Fibroblast of lung (primary cell): ENCODE measurements around the gene ATOH8. TPM values are rescaled to one million over a fixed set of nuclear protein-coding genes. Genes with fewer than 3 reads are reported as not detected.

Experiments used
- DNase-seq, 2 donors: peaks; one replicate each; pipeline versions ENCODE4 v3.0.0 to v3.0.0-alpha.2; 2010; ENCODE audit warnings: low read depth in 2 of 2
- H2AFZ ChIP-seq: 2 replicates; pipeline ENCODE4 v1.5.1; 2012; ENCODE audit warnings: low read length, control low read depth, inconsistent platforms
- H3K27ac ChIP-seq: 2 replicates; pipeline ENCODE4 v1.5.1; 2011; ENCODE audit warnings: low read length, control low read depth; ENCODE audit not compliant: insufficient read depth
- H3K27me3 ChIP-seq: 2 replicates; pipeline ENCODE4 v1.5.1; 2011; ENCODE audit warnings: mild to moderate bottlenecking, low read length; ENCODE audit not compliant: control insufficient read depth, insufficient read depth
- H3K36me3 ChIP-seq: 2 replicates; pipeline ENCODE4 v1.5.1; 2011; ENCODE audit warnings: low read length; ENCODE audit not compliant: control insufficient read depth, insufficient read depth
- H3K4me1 ChIP-seq: 2 replicates; pipeline ENCODE4 v1.5.1; 2011; ENCODE audit warnings: low read length; ENCODE audit not compliant: control insufficient read depth, insufficient read depth; ENCODE audit errors: extremely low read depth
- H3K4me2 ChIP-seq: 2 replicates; pipeline ENCODE4 v1.5.1; 2011; ENCODE audit warnings: low read length, control low read depth; ENCODE audit not compliant: insufficient read depth; ENCODE audit errors: extremely low read depth
- H3K4me3 ChIP-seq, 4 experiments: fragments of 200-600 bp in 1 of 4; sonication (generic) in 1 of 4; replicated peaks in 1 of 4; 2 replicates each; pipeline ENCODE4 v1.5.1; 2011 to 2016; ENCODE audit warnings: low read length in 4 of 4, low read depth in 3 of 4, mild to moderate bottlenecking in 3 of 4, control low read depth in 2 of 4, inconsistent platforms in 1 of 4, mixed read lengths in 1 of 4; ENCODE audit not compliant: insufficient read depth in 1 of 4; ENCODE audit errors: control extremely low read depth in 1 of 4
- H3K79me2 ChIP-seq: 2 replicates; pipeline ENCODE4 v1.5.1; 2012; ENCODE audit warnings: mild to moderate bottlenecking, low read length, inconsistent platforms; ENCODE audit not compliant: control insufficient read depth, insufficient read depth
- H3K9ac ChIP-seq: 2 replicates; pipeline ENCODE4 v1.5.1; 2011; ENCODE audit warnings: mild to moderate bottlenecking, low read length, control low read depth; ENCODE audit not compliant: insufficient read depth
- H3K9me3 ChIP-seq: 2 replicates; pipeline ENCODE4 v1.5.1; 2012; ENCODE audit warnings: low read depth, low read length; ENCODE audit not compliant: control insufficient read depth, insufficient read depth
- H4K20me1 ChIP-seq: 2 replicates; pipeline ENCODE4 v1.5.1; 2011; ENCODE audit warnings: low read length; ENCODE audit not compliant: control insufficient read depth, insufficient read depth; ENCODE audit errors: extremely low read depth
- EZH2 ChIP-seq: IDR thresholded peaks from 2 replicates; pipeline ENCODE4 v1.5.1; 2012; ENCODE audit warnings: low read length, control low read depth, mild to moderate bottlenecking; ENCODE audit errors: missing control alignments
- polyA plus RNA-seq, 2 donors: library from polyadenylated mRNA; depleted of rRNA in 1 of 2; stranded (reverse) in 1 of 2; unstranded in 1 of 2; fragments of >200 nt; gene quantifications; 2 replicates each; pipeline ENCODE4 v1.2.1, GENCODE V29; 2011 to 2012; ENCODE audit warnings: missing spikeins in 1 of 2
- total RNA-seq: library from RNA; depleted of rRNA; stranded (reverse); fragments of >200 nt; gene quantifications from 2 replicates; pipeline ENCODE4 v1.2.1, GENCODE V29; 2014
- TF ChIP-seq, protein P1 (sequence below), 2 donors: IDR thresholded peaks in 1 of 2; conservative IDR thresholded peaks in 1 of 2; 1 replicate in 1 of 2; 2 replicates in 1 of 2; pipeline ENCODE4 v1.5.1; 2011 to 2012; ENCODE audit warnings: low read length in 2 of 2, control low read depth in 1 of 2, inconsistent platforms in 1 of 2, low read depth in 1 of 2, mild to moderate bottlenecking in 1 of 2

Gene ATOH8
- total and polyA plus RNA-seq, 2 donors (not counting 1 experiment from before 2014, with no cell fraction given): 5.6 to 19.2 TPM

DNA sequence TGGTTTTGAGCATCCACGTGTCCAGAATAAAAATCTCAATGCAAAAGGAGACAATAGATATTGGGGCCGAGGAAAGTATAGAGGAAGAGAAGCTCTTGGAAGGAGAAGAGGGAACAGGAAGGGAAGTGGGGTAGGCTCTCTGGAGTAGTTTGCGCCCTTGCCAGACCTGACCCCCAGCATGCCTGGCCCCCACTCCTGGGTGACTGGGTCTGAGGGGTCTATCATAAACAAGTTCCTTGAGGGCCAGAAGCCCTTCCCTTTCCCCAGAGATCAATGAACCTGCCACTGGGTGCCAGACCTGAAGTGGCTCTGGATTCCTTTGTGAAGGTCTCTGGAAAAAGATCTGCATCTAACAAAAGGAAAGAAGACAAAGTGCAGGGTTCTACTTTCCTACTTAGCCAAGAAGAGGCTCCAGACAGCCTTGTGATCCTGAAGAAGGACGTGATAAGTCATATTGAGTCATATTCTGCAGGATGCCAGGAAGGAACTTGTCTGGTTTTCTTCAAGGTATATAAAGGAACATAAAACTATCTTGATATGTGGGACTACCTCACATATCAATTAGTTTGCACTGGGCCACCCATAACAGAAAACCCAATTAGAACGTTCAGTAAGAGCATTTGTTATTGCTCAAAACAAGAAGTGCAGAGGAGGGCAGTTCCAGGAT, 18.7 kb upstream of the ATOH8 start:
- H2AFZ ChIP-seq: no peak overlapping the region
- H3K9me3 ChIP-seq: no peaks in the 10 kb centered on the region
- TF ChIP-seq, protein P1, sequence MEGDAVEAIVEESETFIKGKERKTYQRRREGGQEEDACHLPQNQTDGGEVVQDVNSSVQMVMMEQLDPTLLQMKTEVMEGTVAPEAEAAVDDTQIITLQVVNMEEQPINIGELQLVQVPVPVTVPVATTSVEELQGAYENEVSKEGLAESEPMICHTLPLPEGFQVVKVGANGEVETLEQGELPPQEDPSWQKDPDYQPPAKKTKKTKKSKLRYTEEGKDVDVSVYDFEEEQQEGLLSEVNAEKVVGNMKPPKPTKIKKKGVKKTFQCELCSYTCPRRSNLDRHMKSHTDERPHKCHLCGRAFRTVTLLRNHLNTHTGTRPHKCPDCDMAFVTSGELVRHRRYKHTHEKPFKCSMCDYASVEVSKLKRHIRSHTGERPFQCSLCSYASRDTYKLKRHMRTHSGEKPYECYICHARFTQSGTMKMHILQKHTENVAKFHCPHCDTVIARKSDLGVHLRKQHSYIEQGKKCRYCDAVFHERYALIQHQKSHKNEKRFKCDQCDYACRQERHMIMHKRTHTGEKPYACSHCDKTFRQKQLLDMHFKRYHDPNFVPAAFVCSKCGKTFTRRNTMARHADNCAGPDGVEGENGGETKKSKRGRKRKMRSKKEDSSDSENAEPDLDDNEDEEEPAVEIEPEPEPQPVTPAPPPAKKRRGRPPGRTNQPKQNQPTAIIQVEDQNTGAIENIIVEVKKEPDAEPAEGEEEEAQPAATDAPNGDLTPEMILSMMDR (conservative IDR thresholded peaks at IDR 0.05 in 1 of 2, IDR thresholded peaks at IDR 0.05 in 1 of 2; ENCODE audit: low read depth in 1 of 2, low read length in 2 of 2): no peak
- TF ChIP-seq EZH2: no peak
- no peaks in the 10 kb centered on the region for H3K36me3 ChIP-seq
- H3K4me3 ChIP-seq: no peak overlapping the region
- no peak overlapping the region for H3K4me2 ChIP-seq
- peak in 1 of 2 donors; percentile 60 for DNase-seq
- H4K20me1 ChIP-seq: no peaks in the 10 kb centered on the region
- H3K4me1 ChIP-seq: peaks cover 17% of the 10 kb centered on the region
- H3K9ac ChIP-seq: no peak overlapping the region
- H3K79me2 ChIP-seq: no peaks in the 10 kb centered on the region
- no peak overlapping the region for H3K27ac ChIP-seq
- H3K27me3 ChIP-seq: no peaks in the 10 kb centered on the region

DNA sequence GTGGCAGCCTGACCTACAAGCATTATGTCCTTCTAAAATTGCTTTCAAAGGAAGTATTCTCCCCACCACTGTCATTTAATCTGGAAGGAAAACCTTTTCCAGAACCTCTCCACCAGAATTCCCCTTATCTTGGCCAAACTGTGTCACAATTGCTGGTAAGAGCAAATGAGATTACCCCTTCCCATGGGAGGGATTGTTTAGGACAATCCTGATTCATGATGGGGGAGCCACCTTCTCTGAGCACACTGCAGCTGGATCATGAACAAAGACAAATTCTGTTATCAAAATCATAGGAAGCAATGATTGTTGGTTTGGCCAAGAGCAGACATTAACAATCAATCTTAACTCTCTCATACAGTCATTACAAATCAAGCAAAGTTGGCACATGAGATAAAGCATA, 18.1 kb upstream of the ATOH8 start:
- TF ChIP-seq, protein P1 (conservative IDR thresholded peaks at IDR 0.05 in 1 of 2, IDR thresholded peaks at IDR 0.05 in 1 of 2; ENCODE audit: low read depth in 1 of 2, low read length in 2 of 2): no peak
- TF ChIP-seq EZH2: no peak
- Histone ChIP-seq H3K79me2 (no peaks in the 10 kb centered on the region), H3K4me3 (no peak overlapping the region), H3K27me3 (no peaks in the 10 kb centered on the region), H2AFZ (no peak overlapping the region), H3K4me2 (no peak overlapping the region), H3K36me3 (no peaks in the 10 kb centered on the region), H3K9me3 (no peaks in the 10 kb centered on the region), H3K27ac (no peak overlapping the region), H3K9ac (no peak overlapping the region), H4K20me1 (no peaks in the 10 kb centered on the region), H3K4me1 (peaks cover 17% of the 10 kb centered on the region)
- DNase-seq: no peak

DNA sequence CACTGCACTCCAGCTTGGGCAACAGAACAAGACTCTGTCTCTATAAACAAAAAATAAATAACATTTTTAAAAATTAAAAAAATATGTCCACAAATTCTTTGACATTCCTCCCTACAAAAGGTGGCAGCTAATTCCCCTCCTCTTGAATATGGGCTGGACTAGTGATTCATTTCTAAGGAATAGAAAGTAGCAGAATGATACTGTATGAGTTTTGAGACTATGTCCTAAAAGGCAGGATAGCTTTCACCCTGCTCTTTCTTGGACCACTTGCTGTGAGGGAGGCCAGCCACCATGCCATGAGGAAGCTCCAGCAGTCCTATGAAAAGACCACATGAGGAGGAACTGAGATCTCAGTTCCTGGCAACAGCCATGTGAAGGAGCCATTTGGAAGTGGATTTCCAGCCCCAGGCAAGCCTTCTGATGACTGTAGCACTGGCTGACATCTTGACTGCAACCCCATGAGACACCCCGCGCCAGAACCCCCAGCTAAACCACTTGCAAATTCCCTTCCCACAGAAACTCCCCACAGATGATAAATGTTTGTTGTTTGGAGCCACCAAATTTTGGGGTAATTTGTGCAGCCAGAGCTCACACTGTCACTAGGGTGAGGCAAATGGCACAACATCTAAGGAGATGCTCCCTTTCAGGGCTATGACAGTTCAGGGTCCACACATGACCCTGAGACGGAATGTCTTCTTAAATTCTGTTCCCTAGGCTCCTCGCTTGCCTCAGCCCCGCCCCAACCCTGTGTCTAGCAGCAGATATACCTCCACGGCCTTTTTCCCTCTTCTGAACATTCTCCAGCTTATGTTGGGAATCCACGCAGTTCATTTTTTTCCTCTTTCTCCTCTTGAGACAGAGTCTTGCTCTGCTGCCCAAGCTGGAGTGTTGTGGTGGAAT, 17.1 kb upstream of the ATOH8 start:
- Histone ChIP-seq H4K20me1 (no peaks in the 10 kb centered on the region), H3K9ac (no peak overlapping the region), H3K79me2 (no peaks in the 10 kb centered on the region), H2AFZ (no peak overlapping the region), H3K27ac (peak overlapping the region; percentile 66), H3K4me2 (no peak overlapping the region), H3K27me3 (no peaks in the 10 kb centered on the region), H3K36me3 (no peaks in the 10 kb centered on the region), H3K4me1 (peaks cover 25% of the 10 kb centered on the region), H3K4me3 (no peak overlapping the region), H3K9me3 (no peaks in the 10 kb centered on the region)
- DNase-seq: no peak
- TF ChIP-seq, protein P1 (conservative IDR thresholded peaks at IDR 0.05 in 1 of 2, IDR thresholded peaks at IDR 0.05 in 1 of 2; ENCODE audit: low read depth in 1 of 2, low read length in 2 of 2): no peak
- no peak for TF ChIP-seq EZH2
